Stimulated activated CD8-positive, alpha-beta memory T cell treated with anti-CD3 and anti-CD28 coated beads, Interleukin-12 subunit alpha, Interleukin-12 subunit beta, amount 100 ng/mL, for 24 hours (primary cell): Measurements from ENCODE around the gene TCAF1.

ENCODE experiments used
- DNase-seq: peaks from one replicate; pipeline ENCODE4 v3.0.0-alpha.2; 2020; ENCODE audit errors: extremely low read depth

The TCAF1 gene

GRCh38 chr7:143901668-143902331, at the start of gene TCAF1:
Gene TCAF1 (minus strand): TSS chr7:143902176. CDS start chr7:143876608, 25,568 bp downstream.
- DNase-seq = peak; percentile 80

- DNase-seq = no peak
Observed at GRCh38 chr7:143948733-143949132, 46.8 kb upstream of the TCAF1 start.

GRCh38 chr7:143947111-143947510, 45.1 kb upstream of the TCAF1 start:
- DNase-seq = no peak

- DNase-seq = no peak
Observed at GRCh38 chr7:143945423-143945822, 43.4 kb upstream of the TCAF1 start.

GRCh38 chr7:143938379-143939243, 36.6 kb upstream of the TCAF1 start:
- DNase-seq = no peak

GRCh38 chr7:143936087-143937009, 34.4 kb upstream of the TCAF1 start:
- no peak for DNase-seq

GRCh38 chr7:143934526-143935325, 32.8 kb upstream of the TCAF1 start, which contains the start of gene OR2F2:
Gene OR2F2 (plus strand): TSS chr7:143935233. CDS start chr7:143935233, 0 bp downstream.
- DNase-seq = no peak

- DNase-seq = no peak
Observed at GRCh38 chr7:143931739-143932138, 29.8 kb upstream of the TCAF1 start.

GRCh38 chr7:143929224-143929920, 27.4 kb upstream of the TCAF1 start:
- DNase-seq = no peak

- no peak for DNase-seq
Observed at GRCh38 chr7:143924851-143925250, 22.9 kb upstream of the TCAF1 start.

GRCh38 chr7:143914938-143915652, 13.1 kb upstream of the TCAF1 start:
- DNase-seq = no peak

- no peak for DNase-seq
Observed at GRCh38 chr7:143913945-143914615, 12.1 kb upstream of the TCAF1 start.

GRCh38 chr7:143910473-143911248, 8.7 kb upstream of the TCAF1 start:
- no peak for DNase-seq

GRCh38 chr7:143909863-143910262, 7.9 kb upstream of the TCAF1 start:
- no peak for DNase-seq

GRCh38 chr7:143908120-143908519, 6.1 kb upstream of the TCAF1 start:
- no peak for DNase-seq

GRCh38 chr7:143906895-143907294, 4.9 kb upstream of the TCAF1 start:
- no peak for DNase-seq

GRCh38 chr7:143906151-143906550, 4.2 kb upstream of the TCAF1 start:
- DNase-seq = no peak

GRCh38 chr7:143905509-143905908, 3.5 kb upstream of the TCAF1 start:
- no peak for DNase-seq
